Kidney (tissue), 14 donors: ENCODE data around the gene HMGB3. TPM values are rescaled to one million over a fixed set of nuclear protein-coding genes. Genes with fewer than 3 reads are reported as not detected.
A peak's percentile ranks its signal among the peaks of the same experiment; 100 is the strongest.

ENCODE experiments used
- DNase-seq, 5 donors: peaks; one replicate each; pipeline ENCODE4 v3.0.0-alpha.2; 2013 to 2020
- FAIRE-seq: peaks from 2 replicates; lab custom pipeline; 2012; peaks lifted over from hg19 to GRCh38; lab: Jason Lieb, UNC
- H3K27ac ChIP-seq, 2 donors: one replicate each; pipeline ENCODE4 v1.7.0; 2013; ENCODE audit warnings: low read depth in 2 of 2, low read length in 2 of 2, inconsistent platforms in 1 of 2
- H3K27me3 ChIP-seq: one replicate; pipeline ENCODE4 v1.7.1; 2013; ENCODE audit warnings: low read length, inconsistent platforms; ENCODE audit not compliant: control insufficient read depth, insufficient read depth
- H3K36me3 ChIP-seq, 3 donors: one replicate each; pipeline versions ENCODE4 v1.7.0 to v1.7.1; 2013; ENCODE audit warnings: low read length in 3 of 3, control low read depth in 1 of 3, inconsistent platforms in 1 of 3; ENCODE audit not compliant: insufficient read depth in 3 of 3, control insufficient read depth in 2 of 3
- H3K4me1 ChIP-seq, 3 donors: one replicate each; pipeline versions ENCODE4 v1.7.0 to v1.7.1; 2013; ENCODE audit warnings: low read length in 3 of 3, inconsistent platforms in 1 of 3, low read depth in 1 of 3; ENCODE audit not compliant: control insufficient read depth in 2 of 3, insufficient read depth in 2 of 3
- H3K4me3 ChIP-seq, 3 donors: one replicate each; pipeline versions ENCODE4 v1.7.0 to v1.8.1; 2013; ENCODE audit warnings: low read length in 3 of 3, control low read depth in 1 of 3, inconsistent platforms in 1 of 3
- H3K9ac ChIP-seq, 3 donors: one replicate each; pipeline versions ENCODE4 v1.7.0 to v1.7.1; 2013; ENCODE audit warnings: low read length in 3 of 3, control low read depth in 1 of 3, inconsistent platforms in 1 of 3
- H3K9me3 ChIP-seq, 3 donors: one replicate each; pipeline versions ENCODE4 v1.7.0 to v1.7.1; 2013; ENCODE audit warnings: low read length in 3 of 3, control low read depth in 1 of 3, inconsistent platforms in 1 of 3; ENCODE audit not compliant: control insufficient read depth in 2 of 3, insufficient read depth in 1 of 3
- intact Hi-C: fragments of 100-400 bp; cut with DNase I; formaldehyde crosslinking; loops from one replicate; pipeline ENCODE4 v1.11.1; 2022
- polyA plus RNA-seq: library from polyadenylated mRNA; stranded (reverse); fragments of 350-450 nt; fragmentation: Illumina TruSeq; extraction: RNeasy Lipid Tissue Mini Kit (QIAGEN cat#74804); gene quantifications from one replicate; pipeline ENCODE4 v1.2.3, GENCODE V29; 2014; ENCODE audit warnings: low read depth, low replicate concordance; ENCODE audit not compliant: insufficient read depth
- total RNA-seq: library from RNA; stranded (reverse); fragmentation: NEBNext Ultra II Directional; extraction: Animal tissue kit (Norgen Biotek cat#: 25700); gene quantifications from one replicate; pipeline ENCODE4 v1.2.1, GENCODE V29; 2021
- TF ChIP-seq, protein P1 (sequence below): IDR thresholded peaks from 3 replicates; pipeline ENCODE4 v1.5.1; 2012; ENCODE audit warnings: mild to moderate bottlenecking, moderate library complexity, borderline replicate concordance; ENCODE audit not compliant: insufficient read depth; ENCODE audit errors: extremely low read depth
- donor health status: control.
- donor health status: control.
- donor health status: control.
- donor health status: control.
- donor health status: control.
- donor health status: DM: yes; HTN: yes; CAD: no.
- donor health status: Normal renal cell carcinoma (clear cell type).

HMGB3 gene
- total and polyA plus RNA-seq, 2 donors from 2014 or later, result 16.1 to 18.1 TPM

DNA sequence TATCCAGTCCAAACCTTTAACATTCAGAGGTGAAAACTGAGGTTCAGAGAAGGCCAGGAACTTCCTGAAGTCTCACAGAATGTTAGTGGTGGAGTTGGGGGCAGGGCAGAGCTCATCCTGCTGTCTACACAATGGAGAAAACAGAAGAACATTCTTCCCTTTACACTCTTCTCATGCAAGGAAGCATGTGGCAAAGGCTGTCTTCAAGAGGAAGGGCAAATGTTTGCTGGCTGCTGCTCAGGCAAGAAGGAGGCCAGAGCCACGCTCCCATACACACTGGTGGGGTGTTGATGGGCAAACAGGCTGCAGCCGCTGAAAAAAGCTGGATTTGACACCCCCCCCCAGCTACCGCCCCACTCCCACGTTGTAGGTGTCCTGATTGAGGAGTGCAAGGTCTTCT is 32.5 kb downstream of the HMGB3 start:
- TF ChIP-seq, protein P1, sequence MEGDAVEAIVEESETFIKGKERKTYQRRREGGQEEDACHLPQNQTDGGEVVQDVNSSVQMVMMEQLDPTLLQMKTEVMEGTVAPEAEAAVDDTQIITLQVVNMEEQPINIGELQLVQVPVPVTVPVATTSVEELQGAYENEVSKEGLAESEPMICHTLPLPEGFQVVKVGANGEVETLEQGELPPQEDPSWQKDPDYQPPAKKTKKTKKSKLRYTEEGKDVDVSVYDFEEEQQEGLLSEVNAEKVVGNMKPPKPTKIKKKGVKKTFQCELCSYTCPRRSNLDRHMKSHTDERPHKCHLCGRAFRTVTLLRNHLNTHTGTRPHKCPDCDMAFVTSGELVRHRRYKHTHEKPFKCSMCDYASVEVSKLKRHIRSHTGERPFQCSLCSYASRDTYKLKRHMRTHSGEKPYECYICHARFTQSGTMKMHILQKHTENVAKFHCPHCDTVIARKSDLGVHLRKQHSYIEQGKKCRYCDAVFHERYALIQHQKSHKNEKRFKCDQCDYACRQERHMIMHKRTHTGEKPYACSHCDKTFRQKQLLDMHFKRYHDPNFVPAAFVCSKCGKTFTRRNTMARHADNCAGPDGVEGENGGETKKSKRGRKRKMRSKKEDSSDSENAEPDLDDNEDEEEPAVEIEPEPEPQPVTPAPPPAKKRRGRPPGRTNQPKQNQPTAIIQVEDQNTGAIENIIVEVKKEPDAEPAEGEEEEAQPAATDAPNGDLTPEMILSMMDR, result no peak
- no peaks in the 10 kb centered on the region for H3K9me3 ChIP-seq
- no peak overlapping the region for H3K9ac ChIP-seq
- FAIRE-seq, result no peak
- no peaks in the 10 kb centered on the region for H3K27me3 ChIP-seq
- H3K4me1 ChIP-seq, result no peaks in the 10 kb centered on the region
- H3K4me3 ChIP-seq, result no peak overlapping the region
- no peaks in the 10 kb centered on the region for H3K36me3 ChIP-seq
- intact Hi-C loops, result no loop called here
- no peak overlapping the region for H3K27ac ChIP-seq
- no peak for DNase-seq

GRCh38 chrX:151019856-151020255 is 36.7 kb downstream of the HMGB3 start:
- Histone ChIP-seq H3K9me3 (no peaks in the 10 kb centered on the region), H3K9ac (no peak overlapping the region), H3K27ac (no peak overlapping the region), H3K4me1 (no peaks in the 10 kb centered on the region), H3K4me3 (no peak overlapping the region), H3K27me3 (no peaks in the 10 kb centered on the region), H3K36me3 (no peaks in the 10 kb centered on the region)
- FAIRE-seq, result no peak
- TF ChIP-seq, protein P1, result no peak
- peak in 3 of 5 donors; percentile 13 to 40 (median 19) for DNase-seq
- intact Hi-C loops, result no loop called here

GRCh38 chrX:151030845-151031244 is 47.7 kb downstream of the HMGB3 start:
- DNase-seq (no peak), FAIRE-seq (no peak)
- Histone ChIP-seq H3K4me3 (no peak overlapping the region), H3K9ac (no peak overlapping the region), H3K4me1 (no peaks in the 10 kb centered on the region), H3K36me3 (no peaks in the 10 kb centered on the region), H3K27ac (no peak overlapping the region), H3K27me3 (no peaks in the 10 kb centered on the region), H3K9me3 (no peaks in the 10 kb centered on the region)
- TF ChIP-seq, protein P1, result no peak
- intact Hi-C loops, result no loop called here

- intact Hi-C loops, result no loop called here
- Histone ChIP-seq H3K27ac (no peak overlapping the region), H3K4me3 (no peak overlapping the region), H3K27me3 (no peaks in the 10 kb centered on the region), H3K9ac (no peak overlapping the region), H3K36me3 (no peaks in the 10 kb centered on the region), H3K9me3 (no peaks in the 10 kb centered on the region), H3K4me1 (no peaks in the 10 kb centered on the region)
- no peak for DNase-seq
- TF ChIP-seq, protein P1, result no peak
- no peak for FAIRE-seq
Observed at GRCh38 chrX:151031391-151031975, 48.3 kb downstream of the HMGB3 start.
